Neural progenitor cell (in vitro differentiated cells): ENCODE results near the gene GPR62.

Source experiments
- CTCF ChIP-seq: fragments of 200-600 bp; sonication (generic); IDR thresholded peaks from 2 replicates; pipeline ENCODE4 v1.5.1; 2017; ENCODE audit warnings: antibody characterized with exemption, mild to moderate bottlenecking
- EZH2 ChIP-seq: fragments of 200-600 bp; sonication (generic); IDR thresholded peaks from 2 replicates; pipeline ENCODE4 v1.6.1; 2017; ENCODE audit warnings: antibody characterized with exemption, mild to moderate bottlenecking, moderate library complexity

- no peak for TF ChIP-seq CTCF
- no peak for TF ChIP-seq EZH2
Observed at GRCh38 chr3:51953445-51953844, 1.7 kb upstream of the GPR62 start.
